ENCODE measurements around the gene CAPZA2. TPM values are rescaled to one million over a fixed set of nuclear protein-coding genes. Genes with fewer than 3 reads are reported as not detected.

The CAPZA2 gene
- total and polyA plus RNA-seq, 2 experiments from 2014 or later = 49.1 to 106 TPM

Small RNA genes within 50 kb of the gene (small RNA-seq; reads per million reads assigned to genes)
- gene RF00019 (ENCODE audit: low replicate concordance) = not detected
- gene RF02179 (ENCODE audit: low replicate concordance) = not detected
- not detected for gene RF02180 (ENCODE audit: low replicate concordance)
- not detected for gene RF02188 (ENCODE audit: low replicate concordance)
- not detected for gene RNA5SP239 (ENCODE audit: low replicate concordance)

Other genes with a start within 250 kb of the CAPZA2 start
- 16.3 and 23.1 TPM in 2 replicates for gene MET, start 190.4 kb upstream of the CAPZA2 start, total RNA-seq (2014; rRNA removed; shearing (Covaris generic))
- gene MET, start 190.4 kb upstream of the CAPZA2 start, polyA plus RNA-seq (2016; fragmentation: Nextera tagmentation; extraction: Ambion mirVana) = 3.8 and 4.8 TPM in 2 replicates
- gene ST7, start 90.9 kb downstream of the CAPZA2 start, total RNA-seq (2014; rRNA removed; shearing (Covaris generic)) = 17.0 and 18.3 TPM in 2 replicates
- gene ST7, start 90.9 kb downstream of the CAPZA2 start, polyA plus RNA-seq (2016; fragmentation: Nextera tagmentation; extraction: Ambion mirVana) = 8.7 and 9.9 TPM in 2 replicates

Data from GM23338 (cell line).